ENCODE measurements around the gene CAMTA1.

DNA sequence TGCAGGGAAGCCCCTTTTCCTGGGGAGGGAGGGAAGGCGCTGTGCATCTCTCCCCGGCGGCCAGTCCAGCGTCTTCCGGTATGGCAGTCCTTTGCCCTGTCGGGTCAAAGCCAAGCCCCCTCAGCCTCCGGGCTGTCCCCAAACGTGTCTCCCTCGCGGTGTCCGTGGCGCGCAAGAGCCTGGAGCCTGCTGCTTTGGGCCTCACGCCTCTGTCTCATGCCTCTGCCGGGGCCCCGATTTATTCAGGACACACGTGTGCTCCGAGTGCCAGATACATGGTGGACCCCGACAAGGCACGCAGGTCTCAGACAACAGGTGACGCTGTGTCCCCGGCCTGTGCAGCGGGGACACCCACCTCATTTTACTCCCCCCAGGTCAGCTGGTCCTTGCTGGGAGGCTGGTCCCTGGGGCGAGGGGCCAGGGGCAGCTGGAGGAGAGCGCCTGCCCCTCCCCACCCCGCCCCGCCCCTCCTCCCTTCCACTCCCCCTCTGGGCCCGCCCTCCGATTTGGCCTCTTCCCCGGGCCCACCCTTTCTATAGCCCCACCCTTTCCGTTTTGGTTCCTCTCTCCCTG lies 176.7 kb downstream of the CAMTA1 start:
- TF ChIP-seq, protein P1, sequence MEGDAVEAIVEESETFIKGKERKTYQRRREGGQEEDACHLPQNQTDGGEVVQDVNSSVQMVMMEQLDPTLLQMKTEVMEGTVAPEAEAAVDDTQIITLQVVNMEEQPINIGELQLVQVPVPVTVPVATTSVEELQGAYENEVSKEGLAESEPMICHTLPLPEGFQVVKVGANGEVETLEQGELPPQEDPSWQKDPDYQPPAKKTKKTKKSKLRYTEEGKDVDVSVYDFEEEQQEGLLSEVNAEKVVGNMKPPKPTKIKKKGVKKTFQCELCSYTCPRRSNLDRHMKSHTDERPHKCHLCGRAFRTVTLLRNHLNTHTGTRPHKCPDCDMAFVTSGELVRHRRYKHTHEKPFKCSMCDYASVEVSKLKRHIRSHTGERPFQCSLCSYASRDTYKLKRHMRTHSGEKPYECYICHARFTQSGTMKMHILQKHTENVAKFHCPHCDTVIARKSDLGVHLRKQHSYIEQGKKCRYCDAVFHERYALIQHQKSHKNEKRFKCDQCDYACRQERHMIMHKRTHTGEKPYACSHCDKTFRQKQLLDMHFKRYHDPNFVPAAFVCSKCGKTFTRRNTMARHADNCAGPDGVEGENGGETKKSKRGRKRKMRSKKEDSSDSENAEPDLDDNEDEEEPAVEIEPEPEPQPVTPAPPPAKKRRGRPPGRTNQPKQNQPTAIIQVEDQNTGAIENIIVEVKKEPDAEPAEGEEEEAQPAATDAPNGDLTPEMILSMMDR (IDR thresholded peaks at IDR 0.05) = no peak
- TF ChIP-seq POLR2A (IDR thresholded peaks at IDR 0.05) = no peak
